ENCODE results near the gene GPR89A.
"Not testable (repeated sequence)": the region's sequence is repeated elsewhere in the genome, so short reads cannot be mapped to it uniquely, and the experiment has no call there.

Gene GPR89A

GRCh38 chr1:145641886-145642285 lies 34.1 kb downstream of the GPR89A start:
- not testable (repeated sequence) for H3K27me3 ChIP-seq (ENCODE audit: insufficient read depth, low read depth, severe bottlenecking); H3K9me3 ChIP-seq (ENCODE audit: severe bottlenecking); H3K27ac ChIP-seq; H3K4me3 ChIP-seq (ENCODE audit: low read depth, low read length); DNase-seq; H3K36me3 ChIP-seq

- H3K4me3 ChIP-seq (ENCODE audit: low read depth, low read length); DNase-seq; H3K9me3 ChIP-seq (ENCODE audit: severe bottlenecking); H3K27me3 ChIP-seq (ENCODE audit: insufficient read depth, low read depth, severe bottlenecking); H3K36me3 ChIP-seq; H3K27ac ChIP-seq: not testable (repeated sequence)
These were observed 36.2 kb downstream of the GPR89A start for GRCh38 chr1:145643990-145644389.

GRCh38 chr1:145656245-145656943 lies 48.6 kb downstream of the GPR89A start:
- not testable (repeated sequence) for H3K27me3 ChIP-seq (ENCODE audit: insufficient read depth, low read depth, severe bottlenecking); H3K27ac ChIP-seq; H3K9me3 ChIP-seq (ENCODE audit: severe bottlenecking); H3K4me3 ChIP-seq (ENCODE audit: low read depth, low read length); H3K36me3 ChIP-seq; DNase-seq

GRCh38 chr1:145662502-145662901 lies 54.7 kb downstream of the GPR89A start:
- not testable (repeated sequence) for H3K4me3 ChIP-seq (ENCODE audit: low read depth, low read length); H3K36me3 ChIP-seq; H3K9me3 ChIP-seq (ENCODE audit: severe bottlenecking); H3K27me3 ChIP-seq (ENCODE audit: insufficient read depth, low read depth, severe bottlenecking); DNase-seq; H3K27ac ChIP-seq

- H3K27ac ChIP-seq; H3K4me3 ChIP-seq (ENCODE audit: low read depth, low read length); DNase-seq; H3K27me3 ChIP-seq (ENCODE audit: insufficient read depth, low read depth, severe bottlenecking); H3K9me3 ChIP-seq (ENCODE audit: severe bottlenecking); H3K36me3 ChIP-seq: not testable (repeated sequence)
These were observed 57.2 kb downstream of the GPR89A start for GRCh38 chr1:145665015-145665414.

GRCh38 chr1:145670995-145671745 lies 63.4 kb downstream of the GPR89A start:
- H3K27ac ChIP-seq; H3K27me3 ChIP-seq (ENCODE audit: insufficient read depth, low read depth, severe bottlenecking): not testable (repeated sequence)

GRCh38 chr1:145673217-145673616 lies 65.4 kb downstream of the GPR89A start:
- not testable (repeated sequence) for DNase-seq; H3K9me3 ChIP-seq (ENCODE audit: severe bottlenecking); H3K36me3 ChIP-seq; H3K27ac ChIP-seq; H3K27me3 ChIP-seq (ENCODE audit: insufficient read depth, low read depth, severe bottlenecking); H3K4me3 ChIP-seq (ENCODE audit: low read depth, low read length)

More at GRCh38 chr1:145670995-145671745, 63.4 kb downstream of the GPR89A start:
- H3K4me3 ChIP-seq (ENCODE audit: low read depth, low read length); H3K36me3 ChIP-seq; H3K9me3 ChIP-seq (ENCODE audit: severe bottlenecking); DNase-seq: not testable (repeated sequence)

GRCh38 chr1:145684858-145685257 lies 77.1 kb downstream of the GPR89A start:
- not testable (repeated sequence) for H3K9me3 ChIP-seq (ENCODE audit: severe bottlenecking); H3K4me3 ChIP-seq (ENCODE audit: low read depth, low read length); H3K36me3 ChIP-seq; H3K27me3 ChIP-seq (ENCODE audit: insufficient read depth, low read depth, severe bottlenecking); DNase-seq; H3K27ac ChIP-seq

- not testable (repeated sequence) for H3K27me3 ChIP-seq (ENCODE audit: insufficient read depth, low read depth, severe bottlenecking); H3K4me3 ChIP-seq (ENCODE audit: low read depth, low read length); H3K36me3 ChIP-seq; DNase-seq; H3K9me3 ChIP-seq (ENCODE audit: severe bottlenecking); H3K27ac ChIP-seq
These were observed 78.3 kb downstream of the GPR89A start for GRCh38 chr1:145686078-145686477.

GRCh38 chr1:145688328-145688727 lies 80.5 kb downstream of the GPR89A start:
- Histone ChIP-seq H3K36me3 (no peaks in the 10 kb centered on the region), H3K4me3 (ENCODE audit: low read depth, low read length) (no peak overlapping the region), H3K9me3 (ENCODE audit: severe bottlenecking) (no peaks in the 10 kb centered on the region), H3K27ac (no peak overlapping the region), H3K27me3 (ENCODE audit: insufficient read depth, low read depth, severe bottlenecking) (no peaks in the 10 kb centered on the region)
- no peak for DNase-seq
- no peak for TF ChIP-seq CTCF (IDR thresholded peaks at IDR 0.05; ENCODE audit: low read depth, low read length)
